IPS DF 4.7 (cell line): Measurements from ENCODE around the gene SFXN5.
"Not testable (repeated sequence)": the region's sequence is repeated elsewhere in the genome, so short reads cannot be mapped to it uniquely, and the experiment has no call there.

ENCODE experiments used
- DNase-seq: peaks from one replicate; pipeline ENCODE4 v3.0.0-alpha.2; 2013; ENCODE audit warnings: low spot score; ENCODE audit errors: extremely low read depth

SFXN5 gene

DNA sequence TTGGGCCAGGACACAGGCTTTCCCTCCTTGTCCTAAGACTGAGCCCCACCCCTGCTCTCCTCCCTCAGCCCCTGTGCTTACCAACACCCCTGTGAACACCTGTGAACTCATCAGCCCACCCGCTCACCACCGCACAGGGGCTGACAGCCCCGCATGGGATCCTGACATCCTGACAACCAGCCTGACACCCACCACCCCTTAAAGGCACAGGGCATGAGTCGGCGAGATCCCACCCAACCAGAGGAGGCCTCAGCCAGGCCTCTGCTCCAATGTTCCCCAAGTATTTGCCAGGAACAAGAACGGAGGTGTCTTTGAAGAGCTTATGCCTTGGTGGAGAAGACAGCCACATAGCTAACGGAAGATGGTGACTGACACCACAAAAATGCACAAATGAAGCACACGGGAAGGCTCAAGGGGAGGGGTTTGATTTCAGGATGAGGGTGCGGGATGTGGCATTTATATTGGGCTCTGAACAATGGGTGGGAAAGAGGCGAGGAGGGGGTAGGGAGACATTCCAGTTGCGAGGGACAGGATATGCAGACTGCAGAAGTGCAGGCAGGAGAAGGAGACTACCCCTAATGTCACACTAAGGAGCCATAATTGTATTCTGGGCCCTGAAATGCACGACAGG, 30.2 kb upstream of the SFXN5 start:
- DNase-seq = no peak

DNA sequence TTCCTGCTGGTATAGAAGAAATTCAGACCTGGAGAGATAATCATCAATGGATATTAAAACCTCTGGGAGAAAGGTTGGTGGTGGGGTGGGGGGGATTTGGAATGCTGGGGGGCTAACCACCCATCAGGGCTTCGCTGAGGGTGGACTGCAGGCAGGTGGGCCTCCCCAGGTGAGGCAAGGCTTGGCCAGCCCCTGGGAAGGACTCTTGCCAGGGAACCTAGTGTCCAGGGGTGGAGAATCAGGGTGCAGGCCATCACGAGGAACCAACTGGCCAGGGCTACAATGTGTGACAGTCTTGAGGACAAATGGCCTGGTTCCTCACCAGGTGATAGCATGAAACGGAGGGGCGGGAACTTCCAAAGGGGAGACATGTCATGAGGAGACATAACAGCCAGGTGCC, 29.4 kb upstream of the SFXN5 start:
- no peak for DNase-seq

DNA sequence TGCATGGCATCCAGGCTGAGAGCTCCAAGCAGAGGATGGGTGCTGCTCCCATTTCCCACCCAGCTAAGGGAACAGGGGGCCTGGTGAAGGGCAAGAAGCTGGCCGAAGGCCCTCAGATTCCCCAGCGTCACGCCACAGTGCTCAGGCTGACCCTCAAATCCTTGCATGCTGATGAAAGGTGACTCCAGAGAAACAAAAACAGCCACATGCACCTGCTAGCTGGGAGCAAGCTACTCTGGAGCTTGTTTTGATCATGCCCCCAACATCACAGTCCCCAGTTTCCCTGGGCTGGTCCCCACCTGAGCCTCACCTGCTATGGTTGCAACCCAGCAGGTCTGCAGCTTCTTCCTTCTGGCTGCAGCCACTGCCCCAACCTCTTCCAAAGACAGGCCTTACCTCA, 28.0 kb upstream of the SFXN5 start:
- no peak for DNase-seq

DNA sequence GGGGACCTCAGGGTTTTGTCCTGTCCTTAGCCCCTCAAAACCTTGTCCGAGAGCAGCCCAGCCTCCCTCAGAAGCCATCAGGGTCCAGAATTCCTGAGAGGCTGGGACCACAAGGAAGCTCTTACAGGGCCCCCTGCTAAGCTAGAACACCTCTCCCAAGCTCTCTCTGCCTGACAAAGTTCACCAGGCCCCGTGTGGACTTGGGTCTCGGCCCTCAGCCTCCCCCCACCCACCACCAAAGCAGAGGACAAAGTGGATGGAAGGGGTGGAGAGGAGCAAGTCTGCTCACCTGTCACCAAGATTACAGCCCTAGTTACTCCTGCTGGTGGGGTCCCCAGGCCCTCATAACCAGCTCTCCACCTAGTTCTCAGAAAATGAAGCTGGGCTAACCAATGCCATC, 24.4 kb upstream of the SFXN5 start:
- no peak for DNase-seq

DNA sequence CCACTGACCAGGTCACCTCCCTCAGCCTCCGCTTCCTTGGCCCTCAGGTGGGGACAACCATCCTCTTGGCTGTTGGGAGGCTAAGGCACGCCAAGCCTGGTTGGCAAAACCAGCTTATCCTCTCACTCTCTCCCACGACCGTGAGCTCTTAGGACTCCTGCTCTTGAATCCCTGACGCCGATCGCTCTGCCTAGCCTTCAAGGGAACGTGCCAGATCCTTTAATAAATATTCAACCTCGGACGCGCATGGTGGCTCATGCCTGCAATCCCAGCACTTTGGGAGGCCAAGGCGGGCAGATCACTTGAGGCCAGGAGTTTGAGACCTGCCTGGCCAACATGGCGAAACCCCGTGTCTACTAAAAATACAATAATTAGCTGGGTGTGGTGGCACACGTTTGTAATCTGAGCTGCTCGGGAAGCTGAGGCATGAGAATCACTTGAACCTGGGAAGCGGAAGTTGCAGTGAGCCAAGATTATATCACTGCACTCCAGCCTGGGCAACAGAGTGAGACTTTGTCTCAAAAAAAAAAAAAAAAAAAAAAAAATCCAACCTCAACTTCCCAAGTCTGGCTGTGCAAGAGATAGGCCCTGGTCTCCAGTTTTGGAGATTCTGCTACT, 22.2 kb upstream of the SFXN5 start:
- not testable (repeated sequence) for DNase-seq

DNA sequence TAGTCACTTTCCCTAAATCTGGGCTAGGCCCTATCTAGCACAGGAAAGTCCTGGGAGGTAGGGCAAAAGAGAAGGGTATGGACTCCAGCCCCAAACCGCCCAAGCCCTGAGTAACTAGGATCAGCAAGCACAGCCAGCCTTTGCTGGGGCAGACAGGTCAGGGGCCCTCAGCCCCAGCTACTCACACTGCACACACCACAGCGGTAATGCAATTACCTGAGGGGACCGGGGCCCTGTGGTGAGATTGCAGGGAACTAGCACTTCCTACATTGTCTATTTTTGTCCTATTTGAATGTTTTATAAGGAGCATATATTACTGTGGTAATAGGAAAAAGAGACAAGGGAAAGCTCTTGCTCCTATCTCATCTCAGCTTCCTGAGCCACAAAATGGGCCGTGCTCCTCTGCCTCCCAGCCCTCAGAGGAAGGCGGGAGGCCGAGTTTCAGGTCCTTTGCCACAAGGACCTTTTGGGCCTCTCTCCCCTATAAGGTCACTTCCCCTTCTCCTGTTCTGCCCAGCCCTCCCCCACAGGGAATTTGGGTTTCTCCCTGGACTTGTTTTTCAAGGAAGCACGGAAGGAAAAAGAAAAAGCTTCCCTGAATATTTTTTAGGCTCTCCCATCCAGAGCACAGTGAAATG, 20.8 kb upstream of the SFXN5 start:
- no peak for DNase-seq

DNA sequence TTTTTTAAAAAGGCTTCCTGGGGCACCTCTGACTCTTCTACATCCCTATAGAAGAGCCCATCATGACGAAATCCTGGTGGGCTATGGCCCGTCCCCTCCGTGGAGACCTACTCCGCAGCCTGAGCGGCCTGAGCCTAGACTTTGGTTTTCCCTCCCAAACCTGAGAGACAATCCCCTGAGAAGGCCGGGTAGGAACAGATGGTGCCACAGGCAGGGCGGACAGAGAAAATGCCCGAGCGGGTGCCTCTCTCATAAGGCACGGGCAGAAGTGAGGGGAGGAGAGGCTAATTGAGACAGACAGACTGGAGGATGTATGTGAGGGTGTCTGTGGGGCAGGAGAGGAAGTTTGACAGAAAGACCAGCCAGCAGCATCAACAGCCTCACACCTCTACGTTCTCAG, 20.2 kb upstream of the SFXN5 start:
- DNase-seq = no peak

DNA sequence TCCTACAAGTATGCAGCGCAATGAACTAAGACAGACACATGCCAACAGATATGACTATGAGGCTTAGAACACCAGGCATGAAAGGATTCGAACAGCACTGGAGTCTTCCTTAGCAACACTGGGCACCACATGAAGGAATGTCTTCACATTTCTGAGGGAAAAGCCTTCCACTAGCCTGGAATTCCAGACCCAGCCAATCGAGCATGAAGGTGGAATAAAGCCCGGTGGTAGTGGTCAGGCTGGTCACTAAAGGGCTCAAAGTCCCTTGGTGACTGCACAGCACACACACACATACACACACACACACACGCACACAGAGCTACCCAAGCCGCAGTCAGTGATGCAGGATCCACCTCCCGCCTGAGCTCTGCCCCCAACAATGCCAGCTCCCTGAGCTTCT, 19.7 kb upstream of the SFXN5 start:
- no peak for DNase-seq

DNA sequence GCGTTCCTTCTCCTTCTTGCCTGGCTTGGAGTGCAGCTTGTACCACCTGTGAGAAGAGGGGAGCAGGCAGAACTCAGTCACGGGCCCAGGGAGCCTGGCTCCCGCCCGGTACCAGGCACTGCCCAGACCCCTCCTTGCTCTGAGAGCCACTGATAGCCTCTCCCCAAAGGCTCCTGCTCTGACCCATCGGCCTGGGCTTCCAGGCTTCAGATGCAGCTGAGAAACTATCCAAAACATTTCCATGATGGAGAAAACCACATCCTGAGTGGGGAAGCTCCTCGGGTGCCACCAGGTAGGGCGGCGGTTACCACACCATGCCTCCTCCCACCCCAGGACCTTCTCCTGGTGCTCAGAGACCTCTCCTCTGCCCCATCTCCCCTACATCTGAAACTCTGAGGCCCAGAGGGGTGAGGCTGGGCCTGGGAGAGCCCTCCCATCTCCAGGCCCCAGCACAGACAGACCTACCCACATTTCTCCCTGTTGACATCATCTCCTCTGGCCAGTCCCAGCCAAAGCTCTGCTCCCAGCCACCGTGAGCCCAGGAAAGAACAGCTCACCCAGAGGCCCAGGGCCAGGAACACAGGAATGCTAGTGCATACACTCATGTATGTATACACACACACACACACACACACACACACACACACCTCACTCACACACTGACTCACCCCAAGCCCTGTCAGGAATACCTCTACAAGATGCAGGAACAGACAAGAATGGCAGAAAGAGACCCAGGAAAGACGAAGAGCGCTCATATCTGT, 17.9 kb upstream of the SFXN5 start:
- DNase-seq = no peak

DNA sequence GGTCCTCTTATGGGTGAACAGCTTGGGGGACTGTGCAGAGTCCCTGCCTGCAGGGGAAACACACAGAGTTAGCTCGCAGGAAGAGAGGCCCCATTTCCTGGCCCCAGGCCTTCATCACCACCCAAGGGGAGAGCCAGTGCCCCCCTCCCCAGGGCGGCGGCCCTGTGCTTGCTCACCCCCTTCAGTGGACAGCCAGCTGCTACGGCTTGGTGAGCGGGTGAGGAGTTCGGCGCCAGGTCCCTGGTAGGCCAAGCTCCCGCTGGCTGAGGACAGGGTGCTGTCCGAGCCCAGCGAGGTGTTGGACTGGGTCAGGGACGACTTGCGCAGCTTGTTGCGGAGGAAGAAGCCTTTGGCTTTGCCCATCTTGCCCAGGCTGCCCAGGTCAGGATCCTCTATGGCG, 17.2 kb upstream of the SFXN5 start:
- DNase-seq = no peak

DNA sequence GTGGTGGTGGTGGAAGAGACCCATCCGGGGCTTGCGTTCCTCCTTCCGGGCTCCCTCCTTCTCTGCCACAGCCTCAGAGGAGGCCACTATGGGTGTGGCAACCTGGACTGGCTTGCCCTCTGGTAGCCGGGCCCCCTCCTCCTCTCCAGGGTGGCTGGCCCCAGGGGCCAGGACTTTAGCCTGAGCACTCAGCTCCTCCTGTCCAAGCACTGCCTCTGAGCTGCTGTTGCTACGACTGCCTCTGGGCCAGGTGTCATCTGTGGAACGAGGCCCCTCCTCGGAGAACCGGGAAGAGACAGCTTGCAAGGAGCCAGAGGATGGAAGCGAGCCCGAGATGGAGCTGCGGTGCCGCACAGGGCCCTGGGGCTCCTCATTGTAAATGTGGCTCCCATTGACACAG, 16.7 kb upstream of the SFXN5 start:
- no peak for DNase-seq

DNA sequence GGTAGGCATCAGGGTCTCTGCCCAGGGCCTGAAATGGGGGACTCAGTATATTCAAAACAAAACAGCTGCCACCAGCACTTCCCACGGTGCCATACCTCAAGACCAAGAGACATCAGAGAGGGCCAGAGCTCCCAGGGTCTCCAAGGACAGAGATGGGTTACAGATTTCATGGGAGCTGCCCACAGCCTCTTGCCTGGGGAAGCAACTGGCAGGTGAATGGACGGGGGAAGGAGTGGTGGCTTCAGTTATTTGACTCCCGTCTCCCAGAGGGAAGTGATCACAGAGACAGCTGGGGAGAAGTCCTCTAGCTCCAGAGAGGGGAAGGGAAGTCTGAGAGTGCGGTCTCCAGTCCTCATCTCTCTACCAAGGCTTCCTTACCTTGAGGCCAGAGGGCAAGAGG, 15.8 kb upstream of the SFXN5 start:
- no peak for DNase-seq

DNA sequence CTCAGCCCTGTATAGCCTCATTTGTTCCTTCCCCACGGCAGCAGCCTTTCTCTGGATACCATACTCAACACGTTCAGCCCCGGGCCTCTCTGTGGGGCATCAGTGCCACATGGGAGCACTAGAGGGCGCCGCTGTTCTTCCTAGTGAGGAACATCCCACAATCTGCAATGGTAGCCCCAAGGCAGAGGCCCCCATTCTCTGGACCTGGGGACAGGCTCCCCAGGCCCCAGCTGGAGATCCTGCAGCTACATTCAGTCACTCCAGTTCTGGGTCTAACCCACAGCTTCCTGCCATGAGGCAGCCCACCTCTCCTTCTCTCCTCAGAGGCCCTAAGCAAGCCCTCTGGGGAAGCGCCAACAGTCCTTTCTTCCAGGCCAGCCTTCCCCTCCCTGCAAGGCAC, 14.2 kb upstream of the SFXN5 start:
- peak; percentile 33 for DNase-seq

DNA sequence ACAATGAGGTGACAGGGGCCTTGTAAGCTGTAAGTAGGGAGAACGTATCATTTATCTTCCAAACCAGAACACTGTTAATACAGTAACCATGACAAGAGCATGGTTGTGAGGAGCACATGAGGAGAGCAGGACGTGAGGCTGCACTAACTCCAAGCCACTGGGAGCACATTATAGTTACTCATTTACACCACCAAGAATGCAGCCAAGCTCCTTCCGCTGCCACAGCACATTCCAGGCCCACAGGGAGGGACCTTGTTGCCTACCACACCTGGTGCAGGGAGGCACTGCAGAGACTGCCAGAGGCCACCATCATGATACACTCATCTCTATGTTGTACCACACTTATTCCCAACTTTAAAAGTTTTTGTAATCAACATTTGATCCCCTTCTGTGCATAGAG, 13.5 kb upstream of the SFXN5 start:
- no peak for DNase-seq

DNA sequence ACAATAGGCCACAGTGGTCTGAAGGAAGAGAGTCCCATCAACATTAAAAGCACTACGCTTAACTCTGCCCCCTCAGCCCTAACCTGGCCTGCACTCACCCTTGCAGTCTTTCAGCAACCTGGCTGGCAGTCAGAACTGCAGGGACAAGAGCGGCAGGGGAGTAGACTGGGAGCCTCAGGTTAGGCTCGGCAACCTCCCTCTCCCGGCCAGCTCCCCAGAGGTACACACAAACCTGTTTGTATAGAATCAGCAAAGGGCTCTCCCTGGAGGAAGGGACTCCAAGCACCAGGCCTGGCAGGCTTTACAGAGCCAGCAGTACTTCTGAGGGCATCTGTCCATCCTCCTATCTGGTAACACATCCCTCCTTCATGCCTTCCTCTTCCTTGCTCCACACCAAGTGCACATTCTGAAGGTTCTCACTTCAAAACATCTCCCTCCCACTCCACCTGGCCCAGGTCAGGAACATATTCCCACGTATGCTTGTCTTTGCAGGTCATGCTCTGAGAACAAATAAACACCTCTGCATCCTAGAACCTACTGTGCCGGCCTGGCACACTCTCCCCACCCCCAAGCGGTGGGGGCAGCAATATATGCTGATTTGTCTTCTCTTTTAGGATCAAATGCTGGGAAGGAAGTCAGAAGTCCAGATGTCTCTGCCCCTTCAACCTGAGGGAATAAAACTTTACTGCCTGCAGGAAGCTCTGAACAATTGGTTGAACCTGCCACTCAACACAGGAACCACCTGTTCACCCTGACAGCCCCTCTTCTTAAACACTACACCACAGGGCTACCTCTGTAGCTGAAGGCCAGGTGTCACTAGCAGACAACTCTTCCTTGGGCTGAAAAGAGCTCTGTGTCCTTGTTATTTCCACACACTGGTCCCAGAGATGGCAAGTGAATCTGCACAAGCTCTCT, 12.6 kb upstream of the SFXN5 start:
- no peak for DNase-seq

DNA sequence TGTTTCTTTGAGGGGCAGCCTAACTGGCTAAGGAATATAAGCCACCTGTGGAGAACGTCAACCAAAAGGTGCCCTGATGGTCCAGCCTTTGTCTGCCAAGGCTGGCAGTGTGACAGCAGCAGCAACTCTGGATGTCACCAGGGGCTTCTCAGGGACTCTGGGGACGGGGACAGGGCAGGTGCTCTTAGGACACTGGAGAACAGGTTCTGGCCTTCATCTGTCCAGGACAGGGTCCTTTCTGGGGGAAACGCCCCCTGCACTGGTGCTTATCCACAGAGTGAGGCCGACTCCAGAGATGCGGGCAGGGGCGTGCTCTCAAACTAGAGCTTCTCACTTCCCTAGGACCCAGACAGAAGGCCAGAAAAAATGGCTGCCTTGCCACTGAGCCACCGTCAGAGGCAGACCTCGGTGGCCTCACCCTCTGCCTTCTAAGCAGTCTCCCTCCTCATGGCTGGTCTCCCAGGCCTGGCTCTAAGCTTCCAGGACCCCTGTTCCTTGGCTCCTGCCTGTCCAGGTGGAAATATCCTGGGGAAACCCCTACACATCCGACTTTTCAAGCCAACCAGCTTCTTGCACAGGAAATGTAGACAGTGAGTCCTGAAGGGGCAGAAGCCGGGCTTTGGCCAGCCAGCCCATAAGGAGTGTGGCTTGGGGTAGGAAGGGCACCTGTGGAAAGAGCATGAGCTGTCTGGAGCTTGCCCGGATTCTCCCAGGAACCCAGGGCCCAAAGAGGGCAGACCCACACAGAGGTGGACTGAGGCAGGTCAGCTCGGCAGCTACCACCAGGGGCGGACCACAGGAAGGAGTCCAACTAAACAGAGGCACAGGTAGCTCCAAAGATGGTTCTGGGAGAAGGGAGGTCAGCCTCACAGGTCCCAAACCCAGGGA, 11.3 kb upstream of the SFXN5 start:
- no peak for DNase-seq

DNA sequence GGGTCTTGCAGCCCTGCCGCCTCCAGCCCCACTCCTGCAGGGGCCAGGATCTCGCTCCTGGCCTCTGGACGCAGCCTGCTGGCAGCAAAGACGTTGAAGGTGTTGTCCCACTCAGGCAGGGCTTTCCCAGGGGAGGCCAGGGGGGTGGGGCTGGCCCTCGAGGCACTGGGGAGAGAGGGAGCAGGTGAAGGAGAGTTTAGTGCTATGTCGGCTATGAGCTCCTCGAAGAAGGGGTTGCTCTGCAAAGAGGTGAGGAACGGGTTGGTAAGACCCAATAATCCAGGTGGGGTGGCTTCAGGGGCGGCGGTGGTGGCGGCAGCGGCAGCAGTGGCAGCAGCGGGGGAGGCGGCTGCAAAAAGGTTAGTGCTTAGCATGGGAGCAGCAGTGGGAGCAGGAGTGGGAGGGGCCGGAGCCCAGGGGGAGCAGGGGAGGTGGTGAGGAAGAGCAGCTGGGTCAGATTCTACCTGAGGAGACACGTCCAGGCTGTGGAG, 9.7 kb upstream of the SFXN5 start:
- no peak for DNase-seq

DNA sequence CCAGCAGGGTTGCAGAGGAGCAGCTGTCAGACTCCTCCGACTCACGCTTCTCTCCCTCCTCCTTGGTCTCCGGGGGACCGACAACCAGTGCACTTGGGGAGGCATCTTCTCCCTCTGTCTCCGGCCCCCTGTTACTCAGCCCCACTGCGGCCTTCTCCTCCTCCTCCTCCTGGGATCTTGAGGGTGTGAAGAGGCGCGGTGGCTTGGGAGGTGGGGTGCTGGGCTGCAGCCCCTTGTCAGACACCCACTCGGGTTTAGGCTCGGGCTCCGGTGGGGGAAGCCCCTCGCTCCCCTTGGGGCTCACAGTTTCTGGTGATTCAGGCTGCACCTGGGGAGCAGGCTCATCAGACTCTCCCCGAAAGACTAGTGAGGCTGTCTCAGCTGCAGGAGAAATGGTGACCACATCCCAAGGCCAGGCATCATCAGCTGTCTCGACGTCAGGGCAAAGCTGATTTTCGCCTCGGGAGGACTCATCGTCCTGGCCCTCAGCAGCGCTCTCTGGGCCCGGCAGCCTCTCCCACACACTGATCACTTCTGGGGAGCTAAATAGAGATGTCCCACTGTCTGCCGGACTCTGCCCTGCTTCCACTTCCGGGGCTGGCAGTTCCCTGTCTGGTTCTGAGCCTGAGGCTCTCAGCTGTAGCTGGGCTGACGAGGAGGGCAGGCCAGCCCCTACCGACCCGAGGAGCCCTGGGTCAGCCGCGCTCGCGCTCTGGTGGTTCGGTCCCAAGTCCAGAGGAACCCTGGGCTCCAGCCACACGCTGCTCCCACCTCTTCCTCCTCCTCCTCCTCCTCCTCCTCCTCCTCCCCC, 9.0 kb upstream of the SFXN5 start:
- no peak for DNase-seq

DNA sequence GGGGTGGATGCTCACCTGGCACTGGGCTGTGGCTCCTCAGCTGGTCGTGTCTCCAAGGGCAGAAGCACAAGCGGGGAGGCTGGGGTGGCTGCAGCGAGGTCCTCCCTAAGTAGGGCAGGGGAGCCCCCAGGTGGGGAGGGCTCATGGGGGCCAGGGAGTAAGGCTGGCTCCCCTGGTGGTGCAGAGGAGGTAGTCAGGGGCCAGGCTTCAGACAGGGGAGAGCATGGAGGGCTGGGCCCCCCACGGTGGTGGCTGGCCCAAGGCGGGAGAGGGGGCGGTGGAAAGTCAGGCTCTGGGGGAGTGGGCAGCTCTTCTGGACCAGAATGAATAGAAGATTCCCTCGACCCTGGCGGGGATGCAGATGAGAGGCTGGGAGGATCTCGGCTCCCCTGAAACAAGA, 8.1 kb upstream of the SFXN5 start:
- DNase-seq = no peak
